HG03139 (cell line): Measurements from ENCODE around the gene RIPK4.
"Not testable (repeated sequence)": the region's sequence is repeated elsewhere in the genome, so short reads cannot be mapped to it uniquely, and the experiment has no call there.

Experiments used
- ATAC-seq: cut with Tn5 transposase; IDR thresholded peaks from one replicate; pipeline ENCODE4 v1.9.1; 2021; ENCODE audit not compliant: unreplicated experiment

Gene RIPK4

GRCh38 chr21:41796476-41797080, 29.7 kb upstream of the RIPK4 start:
- ATAC-seq, result no peak

GRCh38 chr21:41795726-41796125, 28.9 kb upstream of the RIPK4 start:
- no peak for ATAC-seq

GRCh38 chr21:41794600-41794999, 27.7 kb upstream of the RIPK4 start:
- ATAC-seq, result no peak

GRCh38 chr21:41792711-41793110, 25.9 kb upstream of the RIPK4 start:
- ATAC-seq, result no peak

GRCh38 chr21:41786509-41786987, 19.7 kb upstream of the RIPK4 start:
- no peak for ATAC-seq

GRCh38 chr21:41785262-41785661, 18.4 kb upstream of the RIPK4 start:
- not testable (repeated sequence) for ATAC-seq

- ATAC-seq, result no peak
Observed at GRCh38 chr21:41784456-41785102, 17.7 kb upstream of the RIPK4 start.

GRCh38 chr21:41783476-41784180, 16.8 kb upstream of the RIPK4 start:
- no peak for ATAC-seq

GRCh38 chr21:41781050-41781410, 14.2 kb upstream of the RIPK4 start:
- no peak for ATAC-seq

GRCh38 chr21:41780337-41781049, 13.6 kb upstream of the RIPK4 start:
- no peak for ATAC-seq

GRCh38 chr21:41779659-41780058, 12.8 kb upstream of the RIPK4 start:
- no peak for ATAC-seq

GRCh38 chr21:41778930-41779600, 12.2 kb upstream of the RIPK4 start:
- ATAC-seq, result no peak

- ATAC-seq, result no peak
Observed at GRCh38 chr21:41777951-41778815, 11.3 kb upstream of the RIPK4 start.

- no peak for ATAC-seq
Observed at GRCh38 chr21:41776778-41777177, 9.9 kb upstream of the RIPK4 start.

GRCh38 chr21:41775149-41775472, 8.3 kb upstream of the RIPK4 start:
- ATAC-seq, result no peak

- ATAC-seq, result no peak
Observed at GRCh38 chr21:41774467-41775148, 7.8 kb upstream of the RIPK4 start.

- no peak for ATAC-seq
Observed at GRCh38 chr21:41772351-41773080, 5.7 kb upstream of the RIPK4 start.

GRCh38 chr21:41771625-41771945, 4.7 kb upstream of the RIPK4 start:
- ATAC-seq, result no peak
